ENCODE measurements around the gene TRIM66.

Gene TRIM66

GRCh38 chr11:8726395-8726794 is 43.9 kb upstream of the TRIM66 start:
- no peak overlapping the region for H3K9ac ChIP-seq (ENCODE audit: insufficient read length)
- DNase-seq (ENCODE audit: low read depth, low spot score): no peak
- TF ChIP-seq FOXP2 (optimal IDR thresholded peaks at IDR 0.05; ENCODE audit: control extremely low read depth, extremely low read length, insufficient read depth): no peak
- no peak overlapping the region for H3K27ac ChIP-seq
- H3K36me3 ChIP-seq (ENCODE audit: insufficient read depth, low read length): no peaks in the 10 kb centered on the region
- no peaks in the 10 kb centered on the region for H3K9me3 ChIP-seq (ENCODE audit: low read depth, low read length)
- no peak overlapping the region for H3K4me3 ChIP-seq

GRCh38 chr11:8724682-8725081 is 42.2 kb upstream of the TRIM66 start:
- H3K9me3 ChIP-seq (ENCODE audit: low read depth, low read length): no peaks in the 10 kb centered on the region
- no peak for DNase-seq (ENCODE audit: low read depth, low spot score)
- TF ChIP-seq FOXP2 (optimal IDR thresholded peaks at IDR 0.05; ENCODE audit: control extremely low read depth, extremely low read length, insufficient read depth): no peak
- no peak for TF ChIP-seq POLR2AphosphoS5 (IDR thresholded peaks at IDR 0.05; ENCODE audit: borderline replicate concordance, low read depth, low read length)
- no peak for TF ChIP-seq EZH2 (IDR thresholded peaks at IDR 0.05)
- H3K9ac ChIP-seq (ENCODE audit: insufficient read length): no peak overlapping the region
- H3K36me3 ChIP-seq (ENCODE audit: insufficient read depth, low read length): no peaks in the 10 kb centered on the region
- no peak overlapping the region for H3K27ac ChIP-seq
- H3K4me3 ChIP-seq: no peak overlapping the region

- no peaks in the 10 kb centered on the region for H3K9me3 ChIP-seq (ENCODE audit: low read depth, low read length)
- no peak overlapping the region for H3K27ac ChIP-seq
- no peak overlapping the region for H3K9ac ChIP-seq (ENCODE audit: insufficient read length)
- no peaks in the 10 kb centered on the region for H3K36me3 ChIP-seq (ENCODE audit: insufficient read depth, low read length)
- no peak overlapping the region for H3K4me3 ChIP-seq
- DNase-seq (ENCODE audit: low read depth, low spot score): no peak
- TF ChIP-seq EZH2 (IDR thresholded peaks at IDR 0.05): no peak
- TF ChIP-seq FOXP2 (optimal IDR thresholded peaks at IDR 0.05; ENCODE audit: control extremely low read depth, extremely low read length, insufficient read depth): no peak
- TF ChIP-seq POLR2AphosphoS5 (IDR thresholded peaks at IDR 0.05; ENCODE audit: borderline replicate concordance, low read depth, low read length): no peak
These were observed 41.2 kb upstream of the TRIM66 start for GRCh38 chr11:8723711-8724110.

- Histone ChIP-seq H3K4me3 (no peak overlapping the region), H3K9me3 (ENCODE audit: low read depth, low read length) (no peaks in the 10 kb centered on the region), H3K27ac (no peak overlapping the region), H3K9ac (ENCODE audit: insufficient read length) (no peak overlapping the region), H3K36me3 (ENCODE audit: insufficient read depth, low read length) (no peaks in the 10 kb centered on the region)
- TF ChIP-seq EZH2 (IDR thresholded peaks at IDR 0.05) (no peak), FOXP2 (optimal IDR thresholded peaks at IDR 0.05; ENCODE audit: control extremely low read depth, extremely low read length, insufficient read depth) (no peak), POLR2AphosphoS5 (IDR thresholded peaks at IDR 0.05; ENCODE audit: borderline replicate concordance, low read depth, low read length) (no peak)
- DNase-seq (ENCODE audit: low read depth, low spot score): no peak
These were observed 40.3 kb upstream of the TRIM66 start for GRCh38 chr11:8722809-8723208.

- Histone ChIP-seq H3K27ac (no peak overlapping the region), H3K9ac (ENCODE audit: insufficient read length) (no peak overlapping the region), H3K4me3 (no peak overlapping the region), H3K9me3 (ENCODE audit: low read depth, low read length) (no peaks in the 10 kb centered on the region), H3K36me3 (ENCODE audit: insufficient read depth, low read length) (no peaks in the 10 kb centered on the region)
- TF ChIP-seq POLR2AphosphoS5 (IDR thresholded peaks at IDR 0.05; ENCODE audit: borderline replicate concordance, low read depth, low read length): no peak
- no peak for TF ChIP-seq EZH2 (IDR thresholded peaks at IDR 0.05)
- no peak for TF ChIP-seq FOXP2 (optimal IDR thresholded peaks at IDR 0.05; ENCODE audit: control extremely low read depth, extremely low read length, insufficient read depth)
- DNase-seq (ENCODE audit: low read depth, low spot score): no peak
These were observed 39.4 kb upstream of the TRIM66 start for GRCh38 chr11:8721609-8722500.

GRCh38 chr11:8720868-8721608 is 38.6 kb upstream of the TRIM66 start:
- Histone ChIP-seq H3K4me3 (no peak overlapping the region), H3K9me3 (ENCODE audit: low read depth, low read length) (no peaks in the 10 kb centered on the region), H3K9ac (ENCODE audit: insufficient read length) (no peak overlapping the region), H3K36me3 (ENCODE audit: insufficient read depth, low read length) (no peaks in the 10 kb centered on the region), H3K27ac (no peak overlapping the region)
- no peak for TF ChIP-seq POLR2AphosphoS5 (IDR thresholded peaks at IDR 0.05; ENCODE audit: borderline replicate concordance, low read depth, low read length)
- no peak for TF ChIP-seq FOXP2 (optimal IDR thresholded peaks at IDR 0.05; ENCODE audit: control extremely low read depth, extremely low read length, insufficient read depth)
- TF ChIP-seq EZH2 (IDR thresholded peaks at IDR 0.05): no peak
- no peak for DNase-seq (ENCODE audit: low read depth, low spot score)

GRCh38 chr11:8720352-8720751 is 37.9 kb upstream of the TRIM66 start:
- no peak for TF ChIP-seq FOXP2 (optimal IDR thresholded peaks at IDR 0.05; ENCODE audit: control extremely low read depth, extremely low read length, insufficient read depth)
- TF ChIP-seq POLR2AphosphoS5 (IDR thresholded peaks at IDR 0.05; ENCODE audit: borderline replicate concordance, low read depth, low read length): no peak
- TF ChIP-seq EZH2 (IDR thresholded peaks at IDR 0.05): no peak
- Histone ChIP-seq H3K9me3 (ENCODE audit: low read depth, low read length) (no peaks in the 10 kb centered on the region), H3K9ac (ENCODE audit: insufficient read length) (no peak overlapping the region), H3K36me3 (ENCODE audit: insufficient read depth, low read length) (no peaks in the 10 kb centered on the region), H3K27ac (no peak overlapping the region), H3K4me3 (no peak overlapping the region)
- DNase-seq (ENCODE audit: low read depth, low spot score): no peak

- Histone ChIP-seq H3K27ac (no peak overlapping the region), H3K9me3 (ENCODE audit: low read depth, low read length) (no peaks in the 10 kb centered on the region), H3K36me3 (ENCODE audit: insufficient read depth, low read length) (no peaks in the 10 kb centered on the region), H3K9ac (ENCODE audit: insufficient read length) (no peak overlapping the region), H3K4me3 (no peak overlapping the region)
- TF ChIP-seq FOXP2 (optimal IDR thresholded peaks at IDR 0.05; ENCODE audit: control extremely low read depth, extremely low read length, insufficient read depth) (no peak), EZH2 (IDR thresholded peaks at IDR 0.05) (no peak), POLR2AphosphoS5 (IDR thresholded peaks at IDR 0.05; ENCODE audit: borderline replicate concordance, low read depth, low read length) (no peak)
- no peak for DNase-seq (ENCODE audit: low read depth, low spot score)
These were observed 37.3 kb upstream of the TRIM66 start for GRCh38 chr11:8719721-8720120.
